ENCODE measurements around the gene ARFIP2.

DNA sequence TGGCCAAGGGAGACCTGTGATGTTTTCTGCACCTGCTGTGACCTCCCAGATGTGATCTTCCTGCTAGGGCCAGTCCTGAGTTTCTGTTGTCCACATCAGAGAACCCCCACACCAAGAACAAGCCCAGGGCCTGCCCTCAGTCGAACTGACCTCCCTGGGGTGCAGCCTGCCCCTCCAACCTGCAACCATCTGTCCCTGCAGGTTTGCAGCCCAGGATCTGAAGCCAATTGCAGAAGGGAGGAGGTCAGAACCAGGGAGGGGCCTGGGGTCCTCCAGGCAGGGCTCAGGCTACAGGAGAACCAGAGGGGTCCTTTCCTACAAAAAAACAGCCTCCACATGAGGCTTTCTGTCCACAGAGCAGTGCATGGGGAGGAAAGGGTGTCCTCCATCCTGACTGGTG is 8.2 kb downstream of the ARFIP2 start:
- no peak for TF ChIP-seq CTCF (conservative IDR thresholded peaks at IDR 0.05; ENCODE audit: low read depth, low read length)
- no peak for TF ChIP-seq EZH2 (IDR thresholded peaks at IDR 0.05; ENCODE audit: low read length, unreplicated experiment)
